ENCODE measurements around the gene ZNF329.

The ZNF329 gene

DNA sequence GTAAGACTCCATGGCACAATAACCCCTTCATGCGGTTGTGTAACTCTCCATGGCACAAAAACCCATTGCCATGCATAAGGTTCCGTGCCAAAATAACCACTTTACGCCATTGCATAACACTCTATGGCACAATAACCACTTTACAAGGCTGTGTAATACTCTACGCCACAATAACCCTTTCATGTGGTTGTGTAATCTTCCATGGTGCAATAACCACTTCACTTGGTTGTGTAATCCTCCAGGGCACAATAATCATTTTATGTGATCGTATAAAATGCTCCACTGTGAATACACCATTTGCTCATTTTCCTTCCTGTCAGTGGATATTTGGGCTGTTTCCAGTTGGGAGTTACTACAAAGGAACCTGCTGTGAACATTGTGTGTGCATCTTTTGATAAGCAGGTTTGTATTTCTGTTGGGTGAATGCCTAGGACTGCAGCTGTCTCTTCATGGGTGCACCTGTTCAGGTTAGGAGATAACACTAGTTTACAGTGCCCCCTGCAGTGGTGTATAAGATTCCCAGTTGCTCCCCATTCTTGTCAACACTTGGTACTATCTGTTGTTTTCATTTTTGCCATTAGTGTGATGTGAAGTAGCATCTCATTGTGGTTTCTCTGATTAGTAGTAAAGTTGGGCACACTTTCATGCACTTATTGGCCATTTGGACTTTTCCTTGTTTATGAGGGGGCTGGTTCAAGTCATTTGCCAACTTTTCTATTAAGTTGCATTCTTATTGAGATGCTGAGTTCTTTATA is 31.4 kb downstream of the ZNF329 start:
- DNase-seq = no peak

DNA sequence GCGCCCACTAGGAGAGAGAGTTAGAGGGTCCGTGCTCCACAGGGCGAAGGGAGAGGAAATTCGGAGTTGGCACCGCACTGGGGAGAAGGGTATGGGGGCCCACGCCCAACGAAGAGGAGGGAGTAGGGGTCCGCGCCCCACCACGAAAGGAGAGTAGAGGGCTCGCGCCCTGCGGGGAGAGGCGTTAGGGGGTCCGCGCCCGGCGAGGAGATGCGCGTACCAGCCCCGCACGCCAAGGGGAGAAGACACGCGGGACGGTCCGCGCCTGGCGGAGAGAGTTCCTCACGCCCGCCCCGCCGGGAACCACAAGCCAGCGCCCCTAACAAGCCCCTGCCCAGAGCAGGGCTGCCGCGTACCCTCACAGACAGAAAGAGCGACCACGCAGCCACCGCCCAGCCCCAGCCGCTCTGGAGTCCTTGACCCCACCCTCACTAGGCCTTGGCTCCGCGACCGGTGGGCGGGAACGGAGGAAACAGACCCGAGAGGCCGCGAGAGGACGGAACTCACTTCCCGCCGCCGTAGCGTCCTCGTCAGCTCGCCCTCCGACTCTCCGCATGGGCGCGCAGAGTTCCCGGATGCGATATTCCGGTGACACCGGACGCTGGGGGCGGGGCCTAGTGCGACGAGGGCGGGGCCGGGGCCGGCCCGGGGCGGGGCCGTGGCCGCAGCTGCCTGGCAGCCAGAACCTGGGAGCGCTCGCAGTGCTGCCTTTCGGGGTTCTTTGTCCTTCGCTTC is 32.6 kb downstream of the ZNF329 start:
- DNase-seq = no peak

DNA sequence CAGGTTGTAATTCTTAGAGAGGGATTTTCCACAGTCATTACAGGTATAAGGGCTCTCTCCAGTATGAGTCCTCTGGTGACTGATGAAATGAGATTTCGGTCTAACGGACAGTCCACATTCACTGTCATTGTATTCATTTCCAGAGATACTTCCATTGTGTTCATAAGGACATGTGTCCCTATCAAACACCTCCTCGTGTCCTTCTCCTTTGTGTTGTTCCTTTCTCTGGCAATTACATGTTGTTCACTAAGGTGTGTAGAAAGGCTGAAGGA is 42.1 kb downstream of the ZNF329 start:
- no peak for DNase-seq

DNA sequence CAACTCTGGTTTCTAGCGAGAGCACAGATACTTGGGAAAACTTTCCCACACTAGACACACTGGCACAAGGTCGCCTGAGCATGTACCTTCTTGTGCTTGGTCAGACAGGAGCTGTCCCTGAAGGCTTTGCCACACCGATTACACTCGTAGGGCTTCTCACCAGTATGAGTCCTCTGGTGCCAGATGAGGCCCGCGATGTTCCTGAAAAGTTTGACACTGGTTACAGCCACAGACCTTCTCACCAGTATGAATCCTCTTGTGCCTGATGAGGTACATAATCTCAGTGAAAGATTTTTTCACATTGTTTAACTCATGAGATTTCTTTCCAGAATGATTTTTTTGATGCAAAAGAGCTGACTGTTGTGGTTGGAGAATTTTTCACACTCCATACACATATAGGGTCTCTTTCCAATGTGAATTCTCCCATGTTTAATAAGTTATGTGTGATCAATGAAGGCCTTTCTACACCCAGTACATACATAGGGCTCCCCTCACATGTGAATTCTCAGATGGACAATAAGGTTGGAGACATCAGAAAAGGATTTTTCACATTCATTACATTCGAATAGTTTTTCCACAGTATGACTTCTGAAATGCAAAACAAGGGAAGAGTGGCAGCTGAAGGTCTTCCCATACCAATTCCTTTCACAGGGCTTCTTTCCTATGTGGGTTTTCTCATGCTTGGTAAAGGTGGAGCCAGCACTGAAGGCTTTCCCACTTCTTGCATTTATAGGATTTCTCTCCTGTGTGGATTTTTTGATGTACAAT is 42.6 kb downstream of the ZNF329 start:
- DNase-seq = no peak

DNA sequence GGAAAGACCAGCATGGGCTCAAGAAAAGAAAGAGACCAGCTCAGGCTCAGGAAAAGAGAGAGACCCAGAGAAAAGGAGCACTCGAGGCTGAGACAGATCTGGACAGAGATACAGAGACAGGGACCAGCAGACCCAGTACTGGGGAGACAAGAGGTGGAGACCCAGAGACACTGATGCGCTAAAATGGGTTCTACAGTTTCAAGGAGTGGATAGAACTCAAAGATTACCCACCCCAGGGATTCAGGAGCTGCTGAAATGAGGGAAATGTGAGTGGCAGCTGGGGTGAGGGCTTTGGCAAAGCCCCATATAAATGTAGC is 51.9 kb downstream of the ZNF329 start:
- DNase-seq = no peak

DNA sequence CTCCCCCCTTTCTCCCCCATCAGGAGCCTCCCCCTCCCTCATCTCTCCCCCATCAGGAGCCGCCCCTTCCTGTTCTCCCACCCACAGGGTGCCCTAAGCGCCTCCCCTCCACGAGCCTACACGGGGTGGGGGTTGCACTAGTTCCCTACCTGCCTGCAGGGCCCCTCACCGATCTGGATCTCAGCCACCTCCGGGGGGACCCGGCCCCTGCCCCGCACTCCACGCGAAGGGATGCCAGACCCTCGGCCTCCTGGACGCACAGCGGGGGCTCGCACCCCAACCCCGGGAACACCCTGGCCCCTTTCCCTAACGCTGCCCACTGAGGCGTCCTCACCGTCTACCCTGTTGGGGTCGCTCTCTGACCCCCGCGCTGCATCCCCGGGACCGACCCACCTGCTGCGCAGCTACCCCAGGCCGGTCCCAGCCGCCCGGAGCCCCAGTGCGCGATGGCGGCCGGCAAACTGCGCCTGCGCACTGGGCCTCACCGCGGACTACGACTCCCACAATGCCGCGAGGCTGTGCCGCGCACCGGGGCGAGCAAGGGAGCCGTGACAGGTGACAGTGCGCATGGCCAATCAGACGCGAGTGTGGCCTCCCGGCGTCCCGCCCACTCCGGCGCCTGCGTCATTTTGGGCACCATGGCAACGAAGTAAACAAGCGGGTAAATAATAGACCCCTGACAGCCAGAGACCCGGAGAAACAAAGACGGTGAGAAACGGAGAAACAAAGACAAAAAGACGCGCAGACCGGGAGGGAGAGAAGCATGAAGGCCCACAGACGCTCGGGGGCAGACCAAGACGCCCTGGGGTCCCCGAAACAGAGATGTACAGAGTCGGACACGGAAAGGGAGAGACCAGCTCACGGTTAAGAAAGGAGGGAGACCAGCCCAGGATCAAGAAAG is 52.6 kb downstream of the ZNF329 start, which contains the start of gene ZSCAN18:
TSS of gene ZSCAN18 (minus strand) at position 451 of the 901 bp plus-strand sequence. CDS start 7,964 bp downstream, outside the sequence.
- DNase-seq = peak; percentile 79 to 99 (median 88)

DNA sequence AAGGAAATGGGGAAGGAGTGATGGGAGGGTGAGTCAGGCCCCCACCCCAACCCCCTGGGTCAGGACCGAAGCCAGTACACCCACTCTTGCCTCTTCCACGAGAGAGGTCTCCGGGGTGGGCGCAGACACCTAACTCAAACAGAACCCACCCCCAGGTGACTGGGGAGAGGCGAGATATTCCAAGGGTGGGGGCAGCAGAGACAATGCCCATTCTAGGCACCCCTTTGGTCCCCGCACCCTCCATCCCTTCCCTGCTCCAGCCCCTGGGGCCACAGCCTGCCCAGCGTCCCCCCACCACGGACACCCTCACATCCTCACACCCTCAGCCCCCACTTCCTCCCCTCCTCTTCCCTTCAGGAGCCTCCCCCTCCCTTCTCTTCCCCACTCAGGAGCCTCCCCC is 53.2 kb downstream of the ZNF329 start:
- no peak for DNase-seq

DNA sequence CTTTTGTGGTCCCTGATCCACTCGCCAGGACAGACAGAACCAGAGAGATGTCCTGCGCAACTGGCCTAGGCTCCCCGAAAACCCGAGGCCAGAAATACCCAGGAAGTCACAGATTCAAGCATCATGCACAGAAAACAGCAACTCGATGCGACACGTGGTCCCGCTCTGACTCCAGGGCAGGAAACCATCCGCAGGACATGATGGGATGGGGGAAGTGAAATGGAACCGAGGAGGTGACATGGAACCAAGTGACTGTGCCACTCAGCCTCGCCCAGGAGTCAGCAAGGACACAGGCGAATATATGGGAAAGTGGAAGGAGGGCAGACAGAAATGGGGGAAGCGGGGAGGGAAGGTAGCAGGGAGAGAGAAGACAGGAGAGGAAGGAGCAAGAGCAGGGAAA is 53.7 kb downstream of the ZNF329 start:
- DNase-seq = no peak

DNA sequence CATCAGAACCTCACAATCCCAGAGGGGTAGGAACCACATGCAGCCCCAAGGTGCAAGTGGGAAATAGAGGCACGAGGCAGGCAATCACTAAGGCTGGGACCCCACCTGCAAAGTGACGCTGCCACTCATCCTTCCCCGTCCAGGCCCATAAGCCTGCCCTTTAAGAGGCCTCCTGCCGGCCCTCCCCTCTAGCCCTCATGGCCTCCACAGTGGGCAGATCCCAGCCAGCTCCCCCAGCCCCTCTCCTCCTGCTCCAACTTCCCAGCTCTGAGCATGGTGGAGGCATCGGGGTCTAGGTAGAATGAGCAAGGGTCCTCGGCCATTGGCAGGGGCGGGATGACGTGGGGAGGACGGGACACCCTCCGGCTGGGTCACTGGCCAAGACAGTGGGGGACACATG is 55.3 kb downstream of the ZNF329 start:
- DNase-seq = no peak

DNA sequence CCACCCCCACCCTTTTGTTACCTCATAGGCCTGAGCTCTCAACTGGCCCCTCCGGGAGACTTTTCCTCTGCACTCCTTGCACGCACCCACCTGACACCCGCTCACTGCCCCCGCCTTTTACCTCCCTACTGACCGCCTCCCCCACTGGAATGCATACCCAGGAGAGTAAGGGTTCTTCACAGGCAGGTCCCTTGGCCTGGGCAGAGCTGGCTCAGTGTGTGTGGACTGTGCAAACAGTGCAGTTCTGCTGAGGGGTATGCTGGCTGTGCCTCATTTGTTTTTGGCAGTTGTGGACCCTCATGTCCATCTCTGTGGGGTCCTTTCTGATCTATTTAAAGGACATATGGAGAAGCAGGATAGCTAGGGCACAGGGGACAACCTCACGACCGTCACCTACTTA is 57.5 kb downstream of the ZNF329 start:
- no peak for DNase-seq

DNA sequence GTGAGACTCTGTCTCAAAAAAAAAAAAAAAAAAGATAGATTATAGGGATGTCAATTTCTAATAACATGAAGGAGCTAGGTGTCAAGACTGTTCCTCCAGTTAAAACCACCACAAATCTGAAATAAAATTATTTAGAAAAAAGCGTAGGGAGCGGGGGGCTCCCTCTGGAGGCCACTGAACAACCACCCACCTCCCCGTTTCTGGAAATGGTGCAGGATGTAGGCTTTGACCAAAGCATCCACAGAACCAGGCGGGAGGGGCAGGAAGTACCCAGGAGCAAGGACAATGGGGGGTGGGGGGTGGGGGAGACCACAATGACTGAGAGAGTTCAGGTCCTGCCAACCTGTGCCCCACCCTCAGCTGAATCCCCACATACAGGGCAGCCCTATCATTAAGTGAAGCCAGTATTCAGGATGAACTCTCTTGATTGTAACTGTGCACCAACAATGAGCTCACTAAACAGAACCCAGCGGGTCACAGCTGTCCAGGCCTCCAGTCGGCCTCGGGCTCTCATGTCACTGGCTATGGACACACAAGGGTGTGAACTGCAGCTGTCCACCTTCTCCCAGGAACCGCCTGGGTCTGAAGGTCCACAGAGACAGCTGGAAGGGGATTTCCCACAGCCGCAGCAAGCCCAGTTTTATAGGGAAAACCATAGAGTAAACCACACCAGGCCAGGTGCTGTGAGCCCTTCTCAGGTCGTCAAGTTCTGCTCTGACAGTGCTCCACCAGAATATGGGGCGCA is 59.2 kb downstream of the ZNF329 start:
- DNase-seq = no peak

DNA sequence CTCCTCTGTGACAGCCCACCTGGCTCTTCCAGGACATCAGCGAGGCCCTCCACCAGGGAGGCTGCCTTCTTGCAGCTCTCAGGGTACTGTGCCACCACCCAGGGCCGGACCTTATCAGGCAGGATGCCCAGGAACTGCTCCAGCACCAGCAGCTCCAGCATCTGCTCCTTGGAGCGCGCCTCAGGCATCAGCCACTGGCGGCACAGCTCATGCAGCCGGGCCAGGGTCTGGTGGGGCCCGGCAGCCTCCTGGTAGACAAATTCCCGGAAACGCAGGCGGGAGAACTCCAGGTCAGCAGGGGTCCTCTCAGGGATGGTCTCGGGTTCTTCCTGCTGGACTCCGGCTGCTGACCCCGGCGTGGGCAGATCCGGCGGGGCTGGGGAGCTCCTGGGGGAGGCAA is 60.7 kb downstream of the ZNF329 start:
- no peak for DNase-seq

DNA sequence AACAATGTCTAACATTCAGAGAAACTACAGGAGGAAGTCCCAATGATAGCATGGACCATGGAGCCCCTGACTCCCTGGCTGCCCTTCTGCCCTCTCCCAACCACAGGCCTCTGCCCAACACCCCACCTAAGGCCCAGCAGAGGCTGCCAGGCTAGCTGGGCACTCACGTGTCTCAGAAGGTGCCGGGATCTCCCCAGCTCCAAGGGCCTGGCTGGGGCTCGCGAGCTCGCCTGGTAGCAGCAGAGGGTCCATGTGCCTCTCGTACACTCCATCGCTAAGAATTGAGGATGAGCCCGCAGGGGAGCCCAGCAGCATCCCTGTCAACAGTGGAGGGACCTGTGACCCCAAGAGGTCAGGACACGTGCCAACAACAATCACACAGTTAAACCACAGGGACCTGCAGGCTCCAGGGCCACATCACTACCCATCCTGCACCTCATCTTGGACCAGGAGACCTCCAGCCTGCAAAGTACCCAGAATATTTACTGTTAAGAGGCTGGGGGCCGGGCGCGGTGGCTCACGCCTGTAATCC is 62.0 kb downstream of the ZNF329 start:
- DNase-seq = no peak

DNA sequence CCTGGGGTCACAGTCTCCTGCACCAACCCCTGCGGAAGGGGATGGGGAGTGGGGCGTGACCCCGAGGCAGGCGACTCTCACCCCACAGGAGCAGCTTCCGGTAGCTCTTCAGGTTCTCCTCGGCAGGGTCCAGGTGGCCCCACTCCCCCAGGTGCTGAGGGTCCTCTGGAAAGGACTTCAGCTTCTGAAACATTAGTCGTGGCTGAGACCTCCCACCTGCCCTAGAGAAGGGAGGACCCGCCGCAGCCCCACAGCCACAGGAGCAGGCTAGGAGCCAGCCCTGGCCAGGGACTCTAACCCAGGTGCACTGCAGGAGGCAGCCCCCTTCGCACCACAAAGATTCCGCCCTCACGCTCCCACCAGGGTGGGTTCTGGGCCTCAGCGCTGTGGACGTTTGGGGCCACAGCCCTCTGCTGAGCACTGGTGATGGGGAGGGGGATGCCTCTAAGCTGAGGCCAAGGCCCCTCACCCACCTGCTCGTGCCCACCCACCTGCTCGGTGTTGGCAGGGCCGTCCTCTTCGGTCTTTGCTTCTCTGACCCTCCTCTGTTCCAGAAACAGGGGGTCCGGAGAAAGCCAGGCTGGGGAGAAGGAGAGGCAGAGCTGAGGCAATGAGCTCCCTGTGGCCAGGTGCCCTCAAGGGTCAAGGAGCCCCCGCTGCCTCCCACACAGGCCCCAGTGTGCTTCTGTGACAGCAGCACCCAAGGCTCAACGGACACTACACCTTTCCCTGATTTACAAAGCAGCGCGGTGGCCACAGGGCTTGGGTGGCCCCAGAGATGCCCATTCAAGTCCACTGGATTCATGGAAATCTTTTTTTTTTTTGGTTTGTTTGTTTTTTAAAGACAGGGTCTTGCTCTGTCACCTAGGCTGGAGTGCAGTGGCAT is 63.5 kb downstream of the ZNF329 start:
- DNase-seq = no peak

DNA sequence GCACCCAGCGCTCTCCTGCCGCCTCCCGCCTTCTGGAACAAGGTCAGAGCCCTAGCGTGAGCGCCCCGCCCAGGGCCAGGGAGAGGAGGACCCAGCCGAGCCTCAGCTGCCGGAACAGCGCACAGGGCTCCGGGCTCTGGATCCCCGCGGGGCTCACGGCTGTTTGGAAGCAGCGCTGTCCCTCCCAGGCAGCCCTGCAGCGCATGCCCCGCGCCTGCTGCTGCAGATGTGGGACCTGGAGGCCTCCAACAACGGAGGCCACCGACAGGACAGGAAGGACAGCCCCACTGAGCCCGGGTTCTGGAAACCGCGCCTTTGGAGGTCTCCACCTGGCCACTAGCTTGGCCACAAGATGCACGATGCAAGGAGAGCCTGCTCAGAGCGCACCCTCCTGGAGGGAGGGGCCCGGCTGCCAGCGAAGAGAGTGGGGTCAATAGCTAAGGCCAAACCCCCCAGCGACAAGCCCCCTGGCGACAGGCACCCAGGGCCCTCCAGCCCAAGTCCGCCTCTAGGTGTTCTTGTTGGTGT is 65.2 kb downstream of the ZNF329 start:
- DNase-seq = no peak

DNA sequence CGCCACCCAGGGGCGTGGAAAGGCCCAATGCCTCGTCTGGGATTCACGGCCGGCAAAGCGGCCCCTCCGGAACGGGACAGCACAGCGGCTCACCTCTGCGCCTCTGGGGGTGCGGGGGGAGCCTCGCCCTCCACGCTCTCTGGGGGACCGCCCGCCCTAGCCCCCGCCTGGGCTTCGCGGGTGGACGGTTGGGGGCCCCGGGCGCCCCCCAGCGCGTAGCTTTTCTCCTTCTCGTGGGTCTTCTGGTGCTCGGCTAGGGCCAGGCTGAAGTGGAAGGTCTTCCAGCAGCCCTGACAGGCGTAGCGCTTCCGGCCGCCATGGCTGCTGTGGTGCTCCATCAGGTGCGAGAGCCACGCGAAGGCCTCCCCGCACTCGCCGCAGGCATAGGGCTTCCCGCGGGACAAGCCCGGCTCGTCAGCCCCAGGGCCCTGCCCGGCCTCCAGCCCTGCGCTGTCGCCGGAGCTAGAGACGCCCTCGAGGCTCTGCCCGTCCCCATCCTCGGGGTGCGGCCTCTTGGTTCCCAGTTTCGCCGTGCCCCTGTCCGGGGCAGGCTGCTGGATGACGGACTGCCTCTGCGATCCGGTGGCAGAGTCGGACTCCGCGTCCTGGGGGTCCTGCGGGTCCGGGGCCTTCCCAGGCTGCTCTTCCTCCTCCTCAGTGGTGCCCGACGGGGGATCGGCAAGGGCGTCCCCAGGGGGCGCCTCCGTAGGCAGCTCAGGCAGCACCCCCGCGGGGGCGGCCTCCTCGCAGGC is 65.8 kb downstream of the ZNF329 start:
- no peak for DNase-seq

DNA sequence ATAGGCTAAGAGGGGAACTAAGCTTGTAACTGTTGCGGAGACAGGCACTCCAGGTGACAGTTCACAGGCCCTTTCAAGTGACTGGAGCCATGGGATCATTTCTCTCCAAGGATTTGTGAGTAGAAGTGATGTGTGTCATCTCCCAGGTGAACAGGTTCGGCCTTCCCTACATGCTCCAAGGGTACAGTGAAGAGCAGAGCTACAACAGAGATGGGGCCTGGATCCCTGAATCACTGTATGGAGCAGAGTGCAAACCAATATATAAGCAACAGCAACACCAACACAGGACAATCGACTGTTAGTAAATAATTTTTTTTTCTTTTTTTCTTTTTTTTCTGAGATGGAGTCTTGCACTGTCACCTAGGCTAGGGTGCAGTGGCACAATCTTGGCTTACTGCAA is 67.6 kb downstream of the ZNF329 start:
- no peak for DNase-seq

DNA sequence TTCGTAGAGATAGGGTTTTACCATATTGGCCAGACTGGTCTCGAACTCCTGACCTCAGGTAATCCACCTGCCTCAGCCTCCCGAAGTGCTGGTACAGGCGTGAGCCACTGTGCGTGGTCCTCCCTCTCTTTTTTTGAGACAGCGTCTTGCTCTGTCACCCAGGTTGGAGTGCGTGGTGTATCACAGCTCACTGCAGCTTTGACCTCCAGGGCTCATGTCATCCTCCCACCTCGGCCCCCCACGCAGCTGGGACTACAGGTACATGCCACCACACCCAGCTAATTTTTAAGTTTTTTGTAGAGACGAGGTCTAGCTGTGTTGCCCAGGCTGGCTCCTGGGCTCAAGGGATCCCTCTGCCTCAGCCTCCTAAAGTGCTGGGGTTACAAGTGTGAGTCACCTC is 70.8 kb downstream of the ZNF329 start:
- no peak for DNase-seq
